HepG2 (cell line): Measurements from ENCODE around the gene PALMD.

Experiments used
- CTCF ChIP-seq: sonication (generic); formaldehyde crosslinking; IDR thresholded peaks from 2 replicates; pipeline ENCODE4 v1.5.0; 2020; ENCODE audit warnings: mild to moderate bottlenecking, missing genetic modification reagents, moderate library complexity
- ELF1 ChIP-seq: sonication (generic); formaldehyde crosslinking; IDR thresholded peaks from 2 replicates; pipeline ENCODE4 v1.4.0; 2020; ENCODE audit warnings: missing genetic modification reagents
- GATAD2A ChIP-seq: IDR thresholded peaks from 2 replicates; pipeline ENCODE4 v1.6.1; 2016
- MIER3 ChIP-seq: IDR thresholded peaks from 2 replicates; pipeline ENCODE4 v1.6.1; 2016; ENCODE audit warnings: missing compliant biosample characterization, borderline replicate concordance
- POLR2G ChIP-seq: fragments of 200-400 bp; formaldehyde crosslinking; IDR thresholded peaks from 2 replicates; pipeline ENCODE4 v1.6.1; 2018; ENCODE audit warnings: mild to moderate bottlenecking, low read depth, low read length, moderate library complexity
- RBM22 ChIP-seq: fragments of 200-400 bp; formaldehyde crosslinking; optimal IDR thresholded peaks from 2 replicates; pipeline ENCODE3; 2017; ENCODE audit warnings: mild to moderate bottlenecking, low read length, moderate library complexity
- SMC3 ChIP-seq: IDR thresholded peaks from 2 replicates; pipeline ENCODE4 v1.6.1; 2011; ENCODE audit warnings: low read length, improper control_type of control experiment
- TFDP1 ChIP-seq: IDR thresholded peaks from 2 replicates; pipeline ENCODE4 v1.6.1; 2016; ENCODE audit warnings: missing compliant biosample characterization, missing genetic modification reagents, borderline replicate concordance
- ZNF121 ChIP-seq: sonication (generic); formaldehyde crosslinking; IDR thresholded peaks from 2 replicates; pipeline ENCODE4 v1.5.0; 2020; ENCODE audit warnings: mild to moderate bottlenecking, missing genetic modification reagents
- ZNF431 ChIP-seq: sonication (generic); formaldehyde crosslinking; IDR thresholded peaks from 2 replicates; pipeline ENCODE4 v1.9.0; 2022; ENCODE audit warnings: missing genetic modification reagents, low read depth, mild to moderate bottlenecking, borderline replicate concordance
- ZNF724P ChIP-seq: sonication (generic); formaldehyde crosslinking; IDR thresholded peaks from 2 replicates; pipeline ENCODE4 v1.8.0; 2022; ENCODE audit warnings: missing genetic modification reagents, borderline replicate concordance

- TF ChIP-seq ZNF121 (CRISPR knock-in tag) = no peak
- TF ChIP-seq CTCF (CRISPR knock-in tag) = no peak
- no peak for TF ChIP-seq ZNF724P (CRISPR knock-in tag)
- TF ChIP-seq TFDP1 (CRISPR knock-in tag) = no peak
- TF ChIP-seq RBM22 = no peak
- TF ChIP-seq ELF1 (CRISPR knock-in tag) = no peak
- TF ChIP-seq MIER3 (CRISPR knock-in tag) = no peak
- TF ChIP-seq POLR2G = no peak
- no peak for TF ChIP-seq GATAD2A (CRISPR knock-in tag)
- TF ChIP-seq SMC3 = no peak
- TF ChIP-seq ZNF431 (CRISPR knock-in tag) = no peak
Measured at GRCh38 chr1:99606306-99606705, 39.6 kb upstream of the PALMD start.
